GM10248 (cell line): ENCODE measurements around the gene SLC27A2.
"Not testable (repeated sequence)": the region's sequence is repeated elsewhere in the genome, so short reads cannot be mapped to it uniquely, and the experiment has no call there.

Experiments
- CTCF ChIA-PET: fragments of 300-600 bp; sonication (Branson Sonifier 250); formaldehyde crosslinking; extraction: SDS; loops from one replicate; lab custom pipeline; 2021; ENCODE audit warnings: antibody characterized with exemption; lab: Yijun Ruan, JAX
- POLR2A ChIA-PET: fragments of 350-650 bp; sonication (Branson Sonifier 250); formaldehyde crosslinking; extraction: SDS; loops from one replicate; lab custom pipeline; 2020; ENCODE audit warnings: antibody characterized with exemption; lab: Yijun Ruan, JAX
- DNase-seq: peaks from one replicate; pipeline ENCODE4 v3.0.0; 2012; ENCODE audit errors: extremely low spot score
- TF ChIP-seq, protein P1 (sequence below): IDR thresholded peaks from 2 replicates; pipeline ENCODE4 v1.5.1; 2012; ENCODE audit warnings: mild to moderate bottlenecking, low read depth; ENCODE audit errors: extremely low read depth, missing control alignments, control extremely low read depth

The SLC27A2 gene

DNA sequence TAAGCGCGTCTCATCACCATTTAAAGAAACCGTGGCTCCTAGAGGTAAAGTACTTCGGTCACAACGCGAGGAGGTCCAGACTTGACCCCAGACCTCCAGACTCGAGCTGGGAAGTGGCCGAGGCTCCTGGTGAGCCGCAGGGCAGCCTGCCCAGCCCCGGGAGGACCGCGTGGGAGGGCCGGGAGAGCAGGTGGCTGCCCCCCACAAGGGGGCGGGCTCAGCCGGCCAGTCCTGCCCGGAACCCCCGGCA is at the start of gene SLC27A2:
Gene SLC27A2 (plus strand): TSS at position 228 of the 250 bp plus-strand sequence. CDS start 232 bp downstream, outside the sequence.
- POLR2A ChIA-PET, result no interaction called here
- no peak for DNase-seq
- CTCF ChIA-PET, result interaction anchor here (0.8 to 4.3 kb wide), 10 partner anchors 9 to 156 kb away, joined by 3 to 34 read pairs (median 4); no protein-coding TSS in a partner anchor
- TF ChIP-seq, protein P1, sequence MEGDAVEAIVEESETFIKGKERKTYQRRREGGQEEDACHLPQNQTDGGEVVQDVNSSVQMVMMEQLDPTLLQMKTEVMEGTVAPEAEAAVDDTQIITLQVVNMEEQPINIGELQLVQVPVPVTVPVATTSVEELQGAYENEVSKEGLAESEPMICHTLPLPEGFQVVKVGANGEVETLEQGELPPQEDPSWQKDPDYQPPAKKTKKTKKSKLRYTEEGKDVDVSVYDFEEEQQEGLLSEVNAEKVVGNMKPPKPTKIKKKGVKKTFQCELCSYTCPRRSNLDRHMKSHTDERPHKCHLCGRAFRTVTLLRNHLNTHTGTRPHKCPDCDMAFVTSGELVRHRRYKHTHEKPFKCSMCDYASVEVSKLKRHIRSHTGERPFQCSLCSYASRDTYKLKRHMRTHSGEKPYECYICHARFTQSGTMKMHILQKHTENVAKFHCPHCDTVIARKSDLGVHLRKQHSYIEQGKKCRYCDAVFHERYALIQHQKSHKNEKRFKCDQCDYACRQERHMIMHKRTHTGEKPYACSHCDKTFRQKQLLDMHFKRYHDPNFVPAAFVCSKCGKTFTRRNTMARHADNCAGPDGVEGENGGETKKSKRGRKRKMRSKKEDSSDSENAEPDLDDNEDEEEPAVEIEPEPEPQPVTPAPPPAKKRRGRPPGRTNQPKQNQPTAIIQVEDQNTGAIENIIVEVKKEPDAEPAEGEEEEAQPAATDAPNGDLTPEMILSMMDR, result peak; percentile 63

DNA sequence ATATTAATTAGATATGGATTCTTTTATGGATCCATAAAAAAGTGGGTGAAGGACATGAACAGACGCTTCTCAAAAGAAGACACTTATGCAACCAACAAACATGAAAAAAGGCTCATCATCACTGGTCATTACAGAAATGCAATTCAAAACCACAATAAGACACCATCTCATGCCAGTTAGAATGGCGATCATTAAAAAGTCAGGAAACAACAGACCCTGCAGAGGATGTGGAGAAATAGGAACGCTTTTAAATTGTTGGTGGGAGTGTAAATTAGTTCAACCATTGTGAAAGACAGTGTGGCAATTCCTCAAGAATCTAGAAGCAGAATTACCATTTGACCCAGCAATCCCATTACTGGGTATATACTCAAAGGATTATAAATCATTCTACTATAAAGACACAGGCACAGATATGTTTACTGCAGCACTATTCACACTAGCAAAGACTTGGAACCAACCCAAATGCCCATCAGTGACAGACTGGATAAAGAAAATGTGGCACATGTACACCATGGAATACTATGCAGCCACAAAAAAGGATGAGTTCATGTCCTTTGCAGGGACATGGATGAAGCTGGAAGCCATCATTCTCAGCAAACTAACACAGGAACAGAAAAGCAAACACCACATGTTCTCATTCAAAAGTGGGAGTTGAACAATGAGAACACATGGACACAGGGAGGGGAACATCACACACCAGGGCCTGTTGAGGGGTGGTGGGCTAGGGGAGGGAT is 49.6 kb upstream of the SLC27A2 start:
- DNase-seq, POLR2A ChIA-PET, CTCF ChIA-PET: not testable (repeated sequence)

DNA sequence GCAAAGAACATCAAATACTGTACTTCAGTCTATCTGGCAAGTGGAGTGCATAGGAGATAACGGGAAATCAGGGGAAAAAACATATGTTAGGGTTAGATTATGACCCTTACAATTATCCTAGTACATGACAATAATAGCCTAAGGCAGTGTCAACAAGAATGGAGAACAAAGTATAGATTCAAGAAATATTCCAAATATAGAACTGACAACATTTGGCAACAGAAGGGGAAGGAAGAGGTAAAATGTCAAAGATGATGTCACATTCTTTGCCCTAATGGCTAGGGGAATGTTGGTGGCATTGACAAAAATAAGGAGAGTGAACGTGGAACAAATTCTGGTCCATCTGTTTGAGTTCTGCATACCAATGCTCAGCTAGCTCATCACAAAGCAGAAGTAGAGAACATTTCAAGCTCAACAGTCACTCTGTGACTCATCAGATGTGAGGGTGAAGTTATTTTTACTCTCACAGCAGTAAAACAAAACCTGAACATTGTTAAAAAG is 47.4 kb upstream of the SLC27A2 start:
- POLR2A ChIA-PET, result no interaction called here
- no peak for DNase-seq
- TF ChIP-seq, protein P1, result no peak
- CTCF ChIA-PET, result interaction anchor here (1.7 to 2.5 kb wide), 2 partner anchors 10 to 20 kb away, joined by 5 to 17 read pairs; no protein-coding TSS in a partner anchor

DNA sequence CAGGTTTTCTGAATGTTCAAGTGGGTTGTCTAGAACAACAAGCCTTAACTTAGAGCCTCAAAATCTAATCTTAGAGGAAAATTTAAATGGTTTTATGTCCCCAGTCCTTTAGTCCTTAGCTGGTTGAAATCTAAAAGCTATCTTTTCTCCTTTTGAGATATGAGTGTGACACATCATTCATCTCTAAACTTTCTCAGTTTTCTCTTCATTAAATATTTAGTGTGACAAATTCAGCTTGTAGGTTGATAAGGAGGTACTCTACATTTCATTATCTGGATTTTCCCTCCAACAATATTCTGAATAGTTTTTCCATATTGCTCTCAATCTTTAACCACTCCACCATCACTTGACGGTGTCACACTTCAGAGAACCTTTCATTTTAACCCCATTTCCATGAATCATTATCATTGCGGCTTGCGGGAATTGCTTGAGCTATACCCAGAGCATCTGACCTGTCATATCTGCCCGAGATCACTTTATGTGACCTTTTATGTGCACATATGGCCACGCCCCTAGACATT is 46.9 kb upstream of the SLC27A2 start:
- no peak for DNase-seq
- ChIA-PET CTCF (interaction anchor here (1.7 to 2.5 kb wide), 2 partner anchors 9 to 20 kb away, joined by 5 to 17 read pairs; no protein-coding TSS in a partner anchor), POLR2A (no interaction called here)
- TF ChIP-seq, protein P1, result no peak

DNA sequence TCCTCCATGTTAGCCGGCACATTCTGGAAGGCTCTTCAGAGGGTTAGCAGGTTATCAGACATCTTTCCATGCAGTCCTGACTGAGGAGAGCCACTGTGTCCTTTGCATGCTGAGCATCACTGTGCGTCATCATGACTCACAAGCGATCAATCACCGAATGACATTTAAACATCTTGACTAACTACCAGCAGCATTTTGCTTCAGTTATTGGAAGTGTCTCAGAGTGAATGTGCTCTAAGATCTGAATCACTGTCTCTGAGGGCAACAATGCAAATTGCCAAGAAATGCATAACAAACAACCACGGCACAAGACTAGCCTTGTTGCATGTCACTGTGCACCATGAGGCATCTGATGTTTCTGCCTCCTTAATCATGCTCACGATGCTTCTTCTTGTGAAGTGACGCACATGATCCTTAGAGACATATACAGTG is 44.6 kb upstream of the SLC27A2 start:
- POLR2A ChIA-PET, result no interaction called here
- CTCF ChIA-PET, result interaction anchor here (1.0 to 2.8 kb wide), 4 partner anchors 8 to 178 kb away, joined by 3 to 8 read pairs (median 4); no protein-coding TSS in a partner anchor
- no peak for DNase-seq
- TF ChIP-seq, protein P1, result no peak

DNA sequence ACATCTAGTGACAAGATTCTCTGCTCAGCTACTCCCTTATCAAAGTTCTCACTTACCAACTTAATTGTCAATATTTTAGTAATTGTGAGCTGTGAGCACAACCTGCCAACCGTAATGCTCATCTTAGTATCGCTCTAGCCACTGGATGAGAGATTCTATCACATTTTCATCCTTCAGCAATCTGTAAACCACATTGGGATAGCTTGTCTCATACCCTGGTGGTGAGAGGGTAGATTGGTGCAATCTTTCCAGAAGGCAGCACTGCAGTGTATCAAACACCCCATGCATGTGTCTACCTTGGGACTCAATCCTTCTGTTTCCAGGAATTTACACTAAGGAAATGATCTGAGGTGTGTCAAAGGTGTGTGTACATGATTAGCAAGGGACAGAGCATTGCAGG is 44.1 kb upstream of the SLC27A2 start:
- DNase-seq, result no peak
- ChIA-PET CTCF (interaction anchor here (1.0 to 2.8 kb wide), 4 partner anchors 9 to 178 kb away, joined by 3 to 8 read pairs (median 4); no protein-coding TSS in a partner anchor), POLR2A (no interaction called here)
- TF ChIP-seq, protein P1, result no peak

DNA sequence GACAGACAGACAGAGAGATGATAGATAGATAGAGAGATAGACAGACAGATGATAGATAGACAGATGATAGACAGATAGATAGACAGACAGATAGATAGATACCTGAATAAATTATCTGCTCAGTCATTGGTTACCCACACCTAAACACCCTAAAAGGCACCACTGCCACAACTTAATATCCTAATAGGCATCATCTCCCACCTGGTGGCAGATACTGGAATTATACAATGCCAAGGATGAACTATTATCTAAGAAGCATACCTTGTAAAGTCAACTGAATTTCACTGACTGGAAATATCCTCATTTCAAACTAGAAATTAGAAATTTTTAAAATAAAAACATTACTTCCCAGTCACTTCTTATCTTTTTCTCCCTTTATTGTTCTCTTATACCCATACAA is 43.6 kb upstream of the SLC27A2 start:
- ChIA-PET CTCF (interaction anchor here (1.2 to 2.8 kb wide), 2 partner anchors 13 to 177 kb away, joined by 3 to 8 read pairs; no protein-coding TSS in a partner anchor), POLR2A (no interaction called here)
- TF ChIP-seq, protein P1, result no peak
- DNase-seq, result no peak
